Activated naive CD8-positive, alpha-beta T cell treated with anti-CD3 and anti-CD28 coated beads for 36 hours (primary cell): ENCODE results near the gene AGBL3. TPM values are rescaled to one million over a fixed set of nuclear protein-coding genes. Genes with fewer than 3 reads are reported as not detected.
"Not testable (repeated sequence)": the region's sequence is repeated elsewhere in the genome, so short reads cannot be mapped to it uniquely, and the experiment has no call there.

Experiments
- DNase-seq: peaks from one replicate; pipeline ENCODE4 v3.0.0; 2021
- H3K27ac Mint-ChIP-seq: one replicate; pipeline ENCODE4 v1.8.0; 2022; ENCODE audit warnings: mild to moderate bottlenecking, moderate library complexity, mixed read lengths
- H3K27me3 Mint-ChIP-seq: one replicate; pipeline ENCODE4 v1.8.0; 2022; ENCODE audit warnings: mild to moderate bottlenecking, mixed read lengths
- H3K36me3 Mint-ChIP-seq: one replicate; pipeline ENCODE4 v1.8.0; 2021; ENCODE audit warnings: mild to moderate bottlenecking, mixed read lengths
- H3K4me1 Mint-ChIP-seq: one replicate; pipeline ENCODE4 v1.8.0; 2021; ENCODE audit warnings: mixed read lengths
- H3K4me3 Mint-ChIP-seq: one replicate; pipeline ENCODE4 v1.8.0; 2022; ENCODE audit warnings: mild to moderate bottlenecking, moderate library complexity, mixed read lengths
- H3K9me3 Mint-ChIP-seq: one replicate; pipeline ENCODE4 v1.8.0; 2022; ENCODE audit warnings: mixed read lengths
- total RNA-seq, 2 experiments: library from RNA; stranded (reverse); gene quantifications; one replicate each; pipeline ENCODE4 v1.2.3, GENCODE V29; 2021

AGBL3 gene
- total RNA-seq, 2 experiments from 2014 or later: 2.2 to 3.6 TPM

DNA sequence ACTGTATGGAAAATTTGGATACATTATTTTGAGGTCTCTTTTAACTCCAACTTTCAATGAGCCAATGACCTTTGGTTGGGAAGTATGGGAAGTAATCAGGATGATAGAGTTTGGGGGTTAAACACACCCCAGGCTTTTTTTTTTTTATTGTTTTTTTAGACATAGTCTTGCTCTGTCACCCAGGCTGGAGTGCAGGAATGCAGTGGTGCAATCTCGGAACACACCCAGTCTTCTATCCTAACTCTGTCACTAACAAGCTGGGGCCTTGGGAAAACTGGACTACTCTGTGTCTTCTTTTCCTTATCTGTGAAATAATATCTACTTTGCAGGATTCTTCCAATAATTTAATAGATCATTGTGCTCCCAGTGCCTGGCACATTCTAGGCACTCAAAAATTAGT lies 37.6 kb upstream of the AGBL3 start:
- no peaks in the 10 kb centered on the region for H3K36me3 Mint-ChIP-seq
- no peaks in the 10 kb centered on the region for H3K27me3 Mint-ChIP-seq
- peaks cover 14% of the 10 kb centered on the region for H3K4me1 Mint-ChIP-seq
- no peak overlapping the region for H3K4me3 Mint-ChIP-seq
- H3K9me3 Mint-ChIP-seq: no peaks in the 10 kb centered on the region
- H3K27ac Mint-ChIP-seq: no peak overlapping the region
- no peak for DNase-seq

GRCh38 chr7:134949171-134949570 lies 37.1 kb upstream of the AGBL3 start:
- DNase-seq: no peak
- Mint-ChIP-seq H3K9me3 (no peaks in the 10 kb centered on the region), H3K27ac (no peak overlapping the region), H3K4me3 (no peak overlapping the region), H3K36me3 (no peaks in the 10 kb centered on the region), H3K4me1 (peaks cover 14% of the 10 kb centered on the region), H3K27me3 (no peaks in the 10 kb centered on the region)

GRCh38 chr7:134954197-134955082 lies 31.9 kb upstream of the AGBL3 start:
- Mint-ChIP-seq H3K27me3 (no peaks in the 10 kb centered on the region), H3K36me3 (no peaks in the 10 kb centered on the region), H3K4me1 (peaks cover 3% of the 10 kb centered on the region), H3K9me3 (no peaks in the 10 kb centered on the region), H3K4me3 (no peak overlapping the region), H3K27ac (no peak overlapping the region)
- DNase-seq: no peak

DNA sequence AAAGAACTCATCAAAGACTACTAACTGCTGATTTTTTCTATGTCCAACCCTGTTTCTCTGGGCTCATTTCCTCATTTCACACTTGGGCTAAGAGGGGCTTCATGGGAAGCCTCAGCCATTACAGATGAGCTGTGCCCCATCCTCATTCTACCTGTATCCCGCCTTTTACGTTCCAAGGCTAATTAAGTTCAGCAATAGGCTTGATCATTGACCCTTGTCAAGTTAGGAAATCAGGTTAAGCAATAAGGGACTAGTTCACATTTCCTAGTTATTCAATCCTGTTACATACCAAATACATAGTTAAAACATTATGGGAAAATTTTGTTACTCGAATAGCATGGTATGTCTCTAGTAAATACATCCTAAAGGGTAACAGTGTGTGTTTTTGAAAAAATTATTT lies 29.3 kb upstream of the AGBL3 start:
- Mint-ChIP-seq H3K9me3 (no peaks in the 10 kb centered on the region), H3K36me3 (no peaks in the 10 kb centered on the region), H3K27me3 (no peaks in the 10 kb centered on the region), H3K27ac (no peak overlapping the region), H3K4me3 (no peak overlapping the region), H3K4me1 (peaks cover 3% of the 10 kb centered on the region)
- DNase-seq: no peak

DNA sequence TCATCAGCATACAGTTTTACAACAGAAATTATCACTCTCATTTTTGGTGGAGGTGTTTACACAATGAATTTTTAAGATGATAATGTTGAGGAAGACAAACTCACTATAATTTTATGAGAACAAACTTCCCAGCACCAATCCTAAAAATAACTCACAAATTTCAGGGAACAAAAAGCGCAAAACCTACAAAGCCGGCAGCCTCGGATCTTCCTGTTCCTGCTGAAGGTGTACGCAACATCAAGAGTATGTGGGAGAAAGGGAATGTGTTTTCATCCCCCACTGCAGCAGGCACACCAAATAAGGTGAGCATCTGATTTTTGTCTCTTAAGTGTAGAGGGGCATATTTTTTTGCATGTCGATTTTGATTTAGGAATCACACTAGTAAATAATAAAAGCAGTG lies 26.5 kb upstream of the AGBL3 start:
- DNase-seq: no peak
- Mint-ChIP-seq H3K4me1 (no peaks in the 10 kb centered on the region), H3K36me3 (no peaks in the 10 kb centered on the region), H3K9me3 (no peaks in the 10 kb centered on the region), H3K27ac (no peak overlapping the region), H3K4me3 (no peak overlapping the region), H3K27me3 (no peaks in the 10 kb centered on the region)

GRCh38 chr7:134962270-134962780 lies 24.0 kb upstream of the AGBL3 start:
- Mint-ChIP-seq H3K27ac (no peak overlapping the region), H3K36me3 (no peaks in the 10 kb centered on the region), H3K4me1 (peaks cover 1% of the 10 kb centered on the region), H3K4me3 (no peak overlapping the region), H3K9me3 (no peaks in the 10 kb centered on the region), H3K27me3 (no peaks in the 10 kb centered on the region)
- DNase-seq: no peak

- no peak overlapping the region for H3K4me3 Mint-ChIP-seq
- peaks cover 4% of the 10 kb centered on the region for H3K4me1 Mint-ChIP-seq
- no peaks in the 10 kb centered on the region for H3K27me3 Mint-ChIP-seq
- no peak overlapping the region for H3K27ac Mint-ChIP-seq
- no peak for DNase-seq
- H3K36me3 Mint-ChIP-seq: no peaks in the 10 kb centered on the region
- H3K9me3 Mint-ChIP-seq: no peaks in the 10 kb centered on the region
These were observed 23.3 kb upstream of the AGBL3 start for GRCh38 chr7:134963036-134963435.

GRCh38 chr7:134966691-134967090 lies 19.6 kb upstream of the AGBL3 start:
- Mint-ChIP-seq H3K27ac (no peak overlapping the region), H3K4me1 (peaks cover 4% of the 10 kb centered on the region), H3K27me3 (no peaks in the 10 kb centered on the region), H3K36me3 (no peaks in the 10 kb centered on the region), H3K9me3 (no peaks in the 10 kb centered on the region), H3K4me3 (no peak overlapping the region)
- no peak for DNase-seq

GRCh38 chr7:134968110-134968509 lies 18.2 kb upstream of the AGBL3 start:
- H3K27ac Mint-ChIP-seq: no peak overlapping the region
- DNase-seq: no peak
- H3K27me3 Mint-ChIP-seq: no peaks in the 10 kb centered on the region
- H3K4me1 Mint-ChIP-seq: peaks cover 4% of the 10 kb centered on the region
- H3K9me3 Mint-ChIP-seq: no peaks in the 10 kb centered on the region
- no peak overlapping the region for H3K4me3 Mint-ChIP-seq
- no peaks in the 10 kb centered on the region for H3K36me3 Mint-ChIP-seq

- not testable (repeated sequence) for DNase-seq, H3K9me3 Mint-ChIP-seq, H3K4me3 Mint-ChIP-seq, H3K36me3 Mint-ChIP-seq, H3K27ac Mint-ChIP-seq, H3K27me3 Mint-ChIP-seq
- H3K4me1 Mint-ChIP-seq: peaks cover 12% of the 10 kb centered on the region
These were observed 4.7 kb upstream of the AGBL3 start for GRCh38 chr7:134981645-134982044.

DNA sequence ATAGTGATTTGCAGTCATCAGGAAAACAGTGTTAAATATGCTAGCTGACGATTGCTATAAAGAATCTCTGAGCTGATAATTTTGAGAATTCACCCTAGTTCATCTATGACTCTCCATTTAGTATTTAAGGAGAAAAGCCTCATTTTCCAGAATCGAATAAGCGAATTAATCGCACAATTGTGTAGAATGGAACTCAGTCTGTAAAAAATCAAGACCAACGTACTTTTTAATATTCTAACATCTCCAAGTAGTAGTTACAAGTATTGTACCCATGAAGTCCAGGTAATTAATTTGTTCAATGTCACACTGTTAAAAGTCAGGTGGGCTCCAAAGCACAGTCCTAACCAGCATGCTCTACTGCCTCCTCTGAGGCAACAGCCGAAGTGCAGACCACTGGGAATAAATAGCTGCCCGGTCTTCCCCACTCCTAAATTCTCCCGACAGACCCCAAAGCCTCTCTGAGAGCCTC lies 380 bp upstream of the AGBL3 start:
- H3K36me3 Mint-ChIP-seq: peaks cover 20% of the 10 kb centered on the region
- H3K9me3 Mint-ChIP-seq: peaks cover 2% of the 10 kb centered on the region
- H3K4me3 Mint-ChIP-seq: peak overlapping the region; percentile 98
- no peak for DNase-seq
- no peaks in the 10 kb centered on the region for H3K27me3 Mint-ChIP-seq
- peaks cover 28% of the 10 kb centered on the region for H3K4me1 Mint-ChIP-seq
- H3K27ac Mint-ChIP-seq: peak overlapping the region; percentile 99

- peaks cover 50% of the 10 kb centered on the region for H3K4me1 Mint-ChIP-seq
- no peaks in the 10 kb centered on the region for H3K9me3 Mint-ChIP-seq
- no peak for DNase-seq
- H3K36me3 Mint-ChIP-seq: peaks cover 23% of the 10 kb centered on the region
- peak overlapping the region; percentile 51 for H3K4me3 Mint-ChIP-seq
- no peaks in the 10 kb centered on the region for H3K27me3 Mint-ChIP-seq
- H3K27ac Mint-ChIP-seq: peak overlapping the region; percentile 7
These were observed 1.9 kb downstream of the AGBL3 start for GRCh38 chr7:134988161-134988560.

DNA sequence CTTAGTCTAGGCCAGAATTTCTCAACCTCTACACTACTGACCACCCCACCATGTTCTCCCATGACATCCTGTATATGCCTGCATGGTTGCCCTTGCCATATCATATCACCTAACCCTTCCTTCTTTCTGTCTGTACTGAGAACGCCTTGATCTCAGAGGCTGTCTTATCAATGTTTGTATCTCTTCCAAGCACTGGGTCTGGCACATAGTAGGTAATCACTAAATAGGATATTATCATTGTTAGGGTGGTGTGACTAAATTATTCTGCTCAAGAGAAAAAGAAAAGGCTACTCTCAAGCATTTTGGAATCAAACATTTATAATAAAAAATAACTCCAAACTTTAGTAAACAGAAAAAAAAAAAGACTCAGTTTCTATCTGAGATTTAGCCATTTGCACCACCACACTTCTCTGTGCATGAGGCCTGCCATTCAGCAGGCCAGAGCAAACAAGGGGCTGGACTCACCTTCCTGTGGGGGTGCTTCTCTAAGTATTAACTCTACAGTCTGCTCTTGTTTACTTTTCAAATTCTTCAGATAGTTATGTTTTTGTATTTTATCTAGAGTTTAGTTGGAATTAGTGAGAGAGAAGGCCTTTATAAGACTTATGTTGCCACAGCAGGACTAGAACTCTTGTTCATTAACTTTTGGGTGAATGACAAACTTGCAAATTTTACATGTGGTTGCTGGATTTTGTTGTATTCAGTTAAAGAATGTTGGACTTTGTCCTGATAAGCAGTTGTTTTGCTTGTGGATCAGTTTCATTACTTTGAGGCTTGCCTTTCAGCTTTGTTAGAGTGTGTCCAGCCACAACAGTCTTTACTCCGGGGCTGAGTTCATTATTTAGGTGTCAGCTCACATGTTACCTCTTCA lies 5.4 kb downstream of the AGBL3 start:
- H3K4me1 Mint-ChIP-seq: peaks cover 70% of the 10 kb centered on the region
- peaks cover 40% of the 10 kb centered on the region for H3K36me3 Mint-ChIP-seq
- H3K4me3 Mint-ChIP-seq: no peak overlapping the region
- DNase-seq: no peak
- H3K27ac Mint-ChIP-seq: peak overlapping the region; percentile 87
- H3K9me3 Mint-ChIP-seq: no peaks in the 10 kb centered on the region
- H3K27me3 Mint-ChIP-seq: no peaks in the 10 kb centered on the region

DNA sequence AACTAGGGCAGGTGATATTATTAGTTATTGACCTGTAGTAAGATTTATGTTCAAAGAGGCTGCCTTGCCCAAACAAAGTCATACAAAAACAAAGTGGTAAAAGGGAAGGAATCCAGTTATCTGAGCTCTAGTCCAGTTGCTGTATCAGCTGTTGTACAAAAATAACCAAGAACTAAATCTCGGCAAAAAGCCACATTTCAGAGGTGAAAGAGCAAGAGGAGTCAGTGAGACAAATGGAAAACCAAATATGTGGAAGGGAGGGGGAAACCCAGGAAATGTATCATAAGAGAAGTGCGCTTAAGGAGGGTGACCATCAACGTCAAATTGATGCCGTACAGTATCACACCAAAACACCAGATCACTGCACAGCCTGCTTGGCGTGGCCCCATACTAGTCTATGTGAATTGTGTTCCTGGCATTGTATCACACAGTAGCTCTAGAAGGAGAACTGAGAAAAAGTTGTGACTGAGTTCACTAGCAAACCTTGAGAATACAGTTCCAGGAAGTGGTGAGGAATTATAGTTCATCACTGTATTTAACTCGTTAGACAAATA lies 6.4 kb downstream of the AGBL3 start:
- peaks cover 44% of the 10 kb centered on the region for H3K36me3 Mint-ChIP-seq
- H3K4me1 Mint-ChIP-seq: peaks cover 79% of the 10 kb centered on the region
- H3K27me3 Mint-ChIP-seq: no peaks in the 10 kb centered on the region
- H3K4me3 Mint-ChIP-seq: peak overlapping the region; percentile 57
- H3K27ac Mint-ChIP-seq: peak overlapping the region; percentile 87
- no peaks in the 10 kb centered on the region for H3K9me3 Mint-ChIP-seq
- DNase-seq: peak; percentile 44

- Mint-ChIP-seq H3K36me3 (peaks cover 45% of the 10 kb centered on the region), H3K27me3 (no peaks in the 10 kb centered on the region), H3K4me3 (no peak overlapping the region), H3K27ac (peak overlapping the region; percentile 91), H3K4me1 (peaks cover 87% of the 10 kb centered on the region), H3K9me3 (no peaks in the 10 kb centered on the region)
- DNase-seq: no peak
These were observed 7.7 kb downstream of the AGBL3 start for GRCh38 chr7:134993877-134994456.
